Measurements from ENCODE around the gene RAB41. TPM values are rescaled to one million over a fixed set of nuclear protein-coding genes. Genes with fewer than 3 reads are reported as not detected.

The RAB41 gene
- total RNA-seq, 2 donors from 2014 or later, result 1.3 TPM; not detected in 1

- no peaks in the 10 kb centered on the region for H3K27me3 ChIP-seq (replicated peaks; ENCODE audit: insufficient read depth)
- no peaks in the 10 kb centered on the region for H3K36me3 ChIP-seq
- no peaks in the 10 kb centered on the region for H3K9me3 ChIP-seq
- no peak for TF ChIP-seq POLR2A (IDR thresholded peaks at IDR 0.05)
- H3K4me3 ChIP-seq, result no peak overlapping the region
- intact Hi-C loops (cut with DNase I), result no loop called here
- 92% methylated on average over 1 of the region's 1 CpG for WGBS
- H3K4me1 ChIP-seq (replicated peaks), result no peaks in the 10 kb centered on the region
- DNase-seq (ENCODE audit: low spot score), result no peak
- no peak overlapping the region for H3K27ac ChIP-seq
Measured at GRCh38 chrX:70331161-70331560, 49.2 kb downstream of the RAB41 start.

- Histone ChIP-seq H3K27me3 (replicated peaks; ENCODE audit: insufficient read depth) (no peaks in the 10 kb centered on the region), H3K4me3 (no peak overlapping the region), H3K4me1 (replicated peaks) (no peaks in the 10 kb centered on the region), H3K27ac (no peak overlapping the region), H3K9me3 (no peaks in the 10 kb centered on the region), H3K36me3 (no peaks in the 10 kb centered on the region)
- DNase-seq (ENCODE audit: low spot score), result no peak
- intact Hi-C loops (cut with DNase I), result no loop called here
- WGBS, result 94% methylated on average over 1 of the region's 1 CpG
- TF ChIP-seq POLR2AphosphoS5 (IDR thresholded peaks at IDR 0.05) (no peak), CTCF (IDR thresholded peaks at IDR 0.05) (no peak), POLR2A (IDR thresholded peaks at IDR 0.05) (no peak)
Measured at GRCh38 chrX:70332600-70332999, 50.6 kb downstream of the RAB41 start.

Small RNAs within 50 kb of the gene (small RNA-seq; reads per million reads assigned to genes)
- 0 to 0.20 reads per million in 2 donors for gene RNA5SP507

Other genes with a start within 250 kb of the RAB41 start
- not detected for gene AWAT2, start 232.2 kb upstream of the RAB41 start, total RNA-seq
- gene OTUD6A, start 219.7 kb upstream of the RAB41 start, total RNA-seq, result 1 to 10 TPM in 1 of 2 donors, not detected in 1; 1.1 TPM
- 10 to 100 TPM; 54.9 to 62.6 TPM for gene IGBP1, start 148.7 kb upstream of the RAB41 start, total RNA-seq
- not detected for gene DGAT2L6, start 104.7 kb upstream of the RAB41 start, total RNA-seq
- gene AWAT1, start 47.5 kb upstream of the RAB41 start, total RNA-seq, result not detected
- 1 to 10 TPM in 1 of 2 donors, not detected in 1; 1.1 TPM for gene P2RY4, start 22.0 kb upstream of the RAB41 start, total RNA-seq
- not detected for gene ARR3, start 13.8 kb upstream of the RAB41 start, total RNA-seq
- gene PDZD11, start 7.8 kb downstream of the RAB41 start, total RNA-seq, result 10 to 100 TPM; 24.2 to 34.2 TPM
- gene KIF4A, start 7.9 kb downstream of the RAB41 start, total RNA-seq, result 1 to 10 TPM in 1 of 2 donors, under 1 TPM in 1; 0.73 to 1.3 TPM
- gene GDPD2, start 141.1 kb downstream of the RAB41 start, total RNA-seq, result not detected
- gene DLG3, start 162.7 kb downstream of the RAB41 start, total RNA-seq, result 10 to 100 TPM; 11.9 to 29.1 TPM

All from prostate gland (tissue), 2 donors.